Esophagus squamous epithelium (tissue), 5 donors: ENCODE data around the gene WNT9A. TPM values are rescaled to one million over a fixed set of nuclear protein-coding genes. Genes with fewer than 3 reads are reported as not detected.

ENCODE experiments used
- DNase-seq: peaks from one replicate; lab custom pipeline; 2025; lab: John Stamatoyannopoulos, UW
- H3K27ac ChIP-seq, 4 donors: fragments of 200-600 bp; sonication (generic); one replicate each; pipeline ENCODE4 v1.5.1; 2016 to 2019; ENCODE audit warnings: mild to moderate bottlenecking in 1 of 4
- H3K27me3 ChIP-seq, 4 donors: fragments of 200-600 bp; sonication (generic); 1 replicate in 3 of 4; 2 replicates in 1 of 4; pipeline versions ENCODE4 v1.5.1 to v1.6.0; 2017 to 2021; ENCODE audit warnings: antibody characterized with exemption in 1 of 4
- H3K36me3 ChIP-seq, 3 donors: fragments of 200-600 bp; sonication (generic); one replicate each; pipeline ENCODE4 v1.5.1; 2016 to 2019
- H3K4me1 ChIP-seq, 3 donors: fragments of 200-600 bp; sonication (generic); one replicate each; pipeline ENCODE4 v1.5.1; 2017 to 2019
- H3K4me3 ChIP-seq, 4 donors: fragments of 200-600 bp; sonication (generic); 1 replicate in 3 of 4; 2 replicates in 1 of 4; pipeline ENCODE4 v1.5.1; 2016 to 2019; ENCODE audit warnings: mild to moderate bottlenecking in 2 of 4, moderate library complexity in 1 of 4
- H3K9me3 ChIP-seq, 3 donors: fragments of 200-600 bp; sonication (generic); one replicate each; pipeline ENCODE4 v1.5.1; 2016 to 2019
- POLR2A ChIP-seq, 4 donors: fragments of 450-650 bp; IDR thresholded peaks; one replicate each; pipeline ENCODE4 v1.6.1; 2017; ENCODE audit warnings: antibody characterized with exemption in 4 of 4, mild to moderate bottlenecking in 4 of 4, moderate library complexity in 3 of 4
- WGBS, 2 donors: methylation state at CpG; one replicate each; pipeline ENCODE4 v1.1.5; 2018; 5-methylcytosine and 5-hydroxymethylcytosine counted together
- intact Hi-C: fragments of 100-400 bp; cut with DNase I; formaldehyde crosslinking; loops from one replicate; pipeline ENCODE4 v1.15.0; 2022
- total RNA-seq, 4 donors: library from RNA; depleted of rRNA; stranded (reverse); fragments of >200 nt; gene quantifications; one replicate each; pipeline ENCODE4 v1.1.0, GENCODE V29; 2016
- TF ChIP-seq, protein P1 (sequence below), 6 experiments: fragments of 450-650 bp in 4 of 6; fragments of 200-600 bp in 2 of 6; sonication (generic) in 2 of 6; IDR thresholded peaks; one replicate each; pipeline ENCODE4 v1.5.1; 2016 to 2019; ENCODE audit warnings: antibody characterized with exemption in 6 of 6, mild to moderate bottlenecking in 4 of 6, moderate library complexity in 4 of 6
- donor health status: DM: yes; HTN: yes; CAD: no.

Gene WNT9A
- total RNA-seq, 4 donors from 2014 or later: 1.7 to 5.9 (median 2.8) TPM

DNA sequence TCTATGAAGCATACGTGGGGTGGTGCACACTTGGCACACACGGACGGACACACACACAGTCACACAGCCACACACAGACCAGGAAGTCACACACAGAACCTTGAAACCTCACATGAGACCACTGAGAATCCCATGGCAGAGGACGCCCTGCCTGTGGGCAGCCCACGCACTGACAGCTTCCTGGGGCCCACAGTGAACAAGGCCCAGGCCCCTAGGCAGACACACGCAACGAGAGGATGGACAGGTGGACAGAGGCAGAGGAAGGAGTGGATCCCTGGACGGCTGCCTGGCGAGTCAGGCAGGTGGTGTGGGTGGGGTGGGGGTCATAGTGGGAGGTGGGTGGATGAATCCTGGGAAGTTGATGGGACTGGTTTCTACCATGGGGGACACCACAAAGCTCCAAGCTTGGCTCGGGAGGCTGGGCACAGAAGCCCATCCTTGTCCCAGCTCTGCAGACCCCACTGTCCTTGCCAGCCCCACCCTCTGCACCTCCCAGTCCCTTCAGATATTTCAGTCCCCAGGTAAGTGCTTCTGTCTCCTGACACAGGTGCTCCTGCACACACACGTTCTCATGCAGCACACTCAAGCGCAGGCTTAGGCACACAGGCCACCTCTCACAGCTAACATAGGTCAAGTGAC lies 49.1 kb downstream of the WNT9A start:
- 61 to 63% methylated on average over 5 to 11 of the region's 12 CpGs for WGBS, 2 donors
- Histone ChIP-seq H3K4me3 (no peak overlapping the region), H3K9me3 (no peaks in the 10 kb centered on the region), H3K27ac (no peak overlapping the region), H3K27me3 (no peaks in the 10 kb centered on the region), H3K36me3 (no peaks in the 10 kb centered on the region), H3K4me1 (peaks cover 0 to 7% (median 0%) of the 10 kb centered on the region in 3 donors)
- no peak for DNase-seq
- intact Hi-C loops: no loop called here
- TF ChIP-seq, protein P1, sequence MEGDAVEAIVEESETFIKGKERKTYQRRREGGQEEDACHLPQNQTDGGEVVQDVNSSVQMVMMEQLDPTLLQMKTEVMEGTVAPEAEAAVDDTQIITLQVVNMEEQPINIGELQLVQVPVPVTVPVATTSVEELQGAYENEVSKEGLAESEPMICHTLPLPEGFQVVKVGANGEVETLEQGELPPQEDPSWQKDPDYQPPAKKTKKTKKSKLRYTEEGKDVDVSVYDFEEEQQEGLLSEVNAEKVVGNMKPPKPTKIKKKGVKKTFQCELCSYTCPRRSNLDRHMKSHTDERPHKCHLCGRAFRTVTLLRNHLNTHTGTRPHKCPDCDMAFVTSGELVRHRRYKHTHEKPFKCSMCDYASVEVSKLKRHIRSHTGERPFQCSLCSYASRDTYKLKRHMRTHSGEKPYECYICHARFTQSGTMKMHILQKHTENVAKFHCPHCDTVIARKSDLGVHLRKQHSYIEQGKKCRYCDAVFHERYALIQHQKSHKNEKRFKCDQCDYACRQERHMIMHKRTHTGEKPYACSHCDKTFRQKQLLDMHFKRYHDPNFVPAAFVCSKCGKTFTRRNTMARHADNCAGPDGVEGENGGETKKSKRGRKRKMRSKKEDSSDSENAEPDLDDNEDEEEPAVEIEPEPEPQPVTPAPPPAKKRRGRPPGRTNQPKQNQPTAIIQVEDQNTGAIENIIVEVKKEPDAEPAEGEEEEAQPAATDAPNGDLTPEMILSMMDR (IDR thresholded peaks at IDR 0.05): no peak
- no peak for TF ChIP-seq POLR2A (IDR thresholded peaks at IDR 0.05)

DNA sequence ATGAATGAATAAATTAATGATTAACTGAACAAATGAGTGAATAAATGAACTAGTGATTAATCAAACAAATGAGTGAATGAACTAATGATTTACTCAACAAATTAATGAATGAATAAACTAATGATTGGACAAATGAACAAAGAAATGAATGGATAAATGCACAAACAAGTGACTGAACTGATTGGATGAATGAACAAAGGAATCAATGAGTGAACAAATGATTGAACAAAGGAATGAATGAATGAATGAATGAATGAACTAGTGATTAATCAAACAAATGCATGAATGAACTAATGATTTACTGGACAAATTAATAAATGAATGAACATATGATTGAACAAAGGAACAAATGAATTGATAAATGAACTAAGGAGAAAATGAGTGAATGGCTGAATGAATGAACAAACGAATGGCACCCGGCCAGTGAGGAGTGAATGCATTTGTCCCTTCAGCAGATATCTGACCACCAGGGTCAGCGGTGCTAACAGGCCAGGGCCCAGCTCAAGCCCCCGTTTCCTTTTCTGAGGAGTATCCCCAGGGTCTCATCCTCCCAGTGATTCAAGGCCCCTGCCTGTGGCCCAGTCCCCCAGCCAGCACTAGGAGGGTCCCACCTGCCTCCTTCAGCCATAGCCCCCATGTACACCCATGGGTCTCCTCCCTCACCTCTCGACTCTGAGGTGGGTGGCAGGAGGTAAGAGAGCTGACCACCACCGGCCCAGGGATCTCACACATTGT lies 49.9 kb downstream of the WNT9A start:
- TF ChIP-seq POLR2A (IDR thresholded peaks at IDR 0.05): no peak
- TF ChIP-seq, protein P1 (IDR thresholded peaks at IDR 0.05): no peak
- Histone ChIP-seq H3K27ac (no peak overlapping the region), H3K27me3 (no peaks in the 10 kb centered on the region), H3K36me3 (no peaks in the 10 kb centered on the region), H3K4me3 (no peak overlapping the region), H3K4me1 (peaks cover 0 to 7% (median 0%) of the 10 kb centered on the region in 3 donors), H3K9me3 (no peaks in the 10 kb centered on the region)
- WGBS, 2 donors: 84 to 92% methylated on average over 4 of the region's 6 CpGs
- DNase-seq: no peak
- intact Hi-C loops: no loop called here

DNA sequence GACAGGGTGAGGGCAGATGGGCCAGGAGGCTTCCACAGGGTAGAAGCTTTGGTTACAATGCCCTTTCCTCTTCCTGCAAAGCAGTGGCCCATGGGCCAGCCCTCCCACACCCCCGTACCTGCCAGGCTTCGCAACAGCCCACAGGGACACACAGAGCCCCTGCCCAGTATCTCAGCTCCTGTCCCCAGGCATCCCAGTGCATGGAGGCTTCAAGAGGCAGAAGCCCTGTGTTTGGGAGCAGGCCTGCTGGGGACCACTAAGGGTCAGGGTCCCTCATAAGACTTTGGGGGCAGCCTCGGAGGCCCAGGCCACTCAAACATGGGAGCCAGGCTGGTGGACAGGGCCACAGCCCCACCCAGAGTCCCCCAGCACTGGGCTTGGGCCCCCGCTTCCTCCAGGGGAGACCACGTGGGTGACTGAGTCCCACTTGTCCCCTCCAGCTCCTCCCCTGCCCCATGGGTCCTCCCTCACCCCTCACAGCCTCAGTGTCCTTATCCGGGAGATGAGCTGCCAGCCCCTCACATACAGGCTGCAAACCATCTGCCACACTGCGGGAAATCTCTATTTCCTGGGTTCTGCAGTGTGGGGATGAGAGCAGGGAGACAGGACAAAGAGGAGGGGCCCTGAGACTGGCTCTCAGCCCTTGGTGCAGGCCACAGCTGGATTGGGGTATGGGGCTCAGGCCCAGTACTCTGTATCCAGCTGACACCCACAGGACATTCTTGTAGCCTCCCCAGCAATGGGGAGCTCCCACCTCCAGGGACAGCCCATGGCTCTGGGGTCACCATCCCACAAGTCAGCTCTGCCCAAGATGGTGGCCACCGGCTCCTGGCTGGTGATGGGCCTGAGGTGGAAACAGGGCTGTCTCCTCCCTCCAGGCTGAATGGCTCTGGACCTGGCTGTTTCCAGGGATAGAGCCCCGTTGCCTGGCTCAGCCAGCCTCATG lies 50.7 kb downstream of the WNT9A start:
- H3K9me3 ChIP-seq: no peaks in the 10 kb centered on the region
- no peaks in the 10 kb centered on the region for H3K27me3 ChIP-seq
- intact Hi-C loops: no loop called here
- no peak overlapping the region for H3K27ac ChIP-seq
- peaks cover 0 to 7% (median 0%) of the 10 kb centered on the region in 3 donors for H3K4me1 ChIP-seq
- TF ChIP-seq POLR2A (IDR thresholded peaks at IDR 0.05): no peak
- TF ChIP-seq, protein P1 (IDR thresholded peaks at IDR 0.05): no peak
- H3K36me3 ChIP-seq: no peaks in the 10 kb centered on the region
- H3K4me3 ChIP-seq: no peak overlapping the region
- no peak for DNase-seq
- WGBS, 2 donors: 71 to 76% methylated on average over 4 to 6 of the region's 9 CpGs

DNA sequence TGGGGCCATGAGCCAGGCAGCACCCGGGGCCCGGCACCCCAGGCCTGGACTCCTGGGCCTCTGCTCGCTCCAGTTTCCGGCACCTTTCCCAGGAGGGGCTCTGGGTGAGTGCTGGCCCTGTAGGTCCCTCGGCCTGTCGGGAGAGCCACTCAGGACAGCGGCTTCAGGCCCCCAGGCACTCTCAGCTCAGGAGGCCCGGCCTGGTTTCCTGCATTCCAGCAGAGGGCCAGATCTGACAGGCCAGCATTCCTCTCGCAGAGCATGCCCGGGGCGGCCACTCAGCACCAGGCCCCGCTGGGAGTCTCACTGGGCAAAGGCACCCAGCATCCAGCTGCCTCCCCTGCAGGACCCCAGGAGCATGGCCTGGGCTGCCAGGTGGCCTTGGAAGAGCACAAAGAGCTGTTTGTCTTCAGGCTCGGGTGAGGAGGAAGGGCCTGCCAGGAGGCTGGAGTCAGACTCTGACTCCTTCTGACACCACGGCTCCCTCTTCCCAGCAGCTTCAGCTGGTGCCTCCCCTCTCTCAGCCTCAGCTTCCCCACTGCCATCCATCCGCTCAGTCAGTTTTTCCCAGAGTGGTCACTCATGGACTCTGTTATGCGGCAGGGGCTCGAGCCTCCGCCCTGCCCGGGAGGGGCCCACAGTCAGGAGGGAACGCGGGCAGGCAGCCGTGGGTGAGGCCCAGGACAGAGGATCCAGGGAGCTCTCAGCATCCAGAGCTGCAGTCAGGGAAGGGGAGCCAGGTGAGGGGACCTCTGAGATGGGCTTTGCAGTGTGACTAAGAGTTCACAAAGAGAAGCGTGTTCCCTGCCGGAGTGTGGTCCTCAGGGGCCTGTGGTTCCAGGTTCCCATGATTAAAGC lies 51.7 kb downstream of the WNT9A start:
- Histone ChIP-seq H3K36me3 (no peaks in the 10 kb centered on the region), H3K27ac (no peak overlapping the region), H3K4me1 (peaks cover 0 to 7% (median 0%) of the 10 kb centered on the region in 3 donors), H3K9me3 (no peaks in the 10 kb centered on the region), H3K27me3 (no peaks in the 10 kb centered on the region), H3K4me3 (no peak overlapping the region)
- DNase-seq: no peak
- intact Hi-C loops: no loop called here
- 63 to 83% methylated on average over 5 to 7 of the region's 24 CpGs for WGBS, 2 donors
- no peak for TF ChIP-seq POLR2A (IDR thresholded peaks at IDR 0.05)
- TF ChIP-seq, protein P1 (IDR thresholded peaks at IDR 0.05): peak in 1 of 6 experiments; percentile 5
